COR-L47 (cell line): ENCODE data around the gene QRSL1.
"Not testable (repeated sequence)": the region's sequence is repeated elsewhere in the genome, so short reads cannot be mapped to it uniquely, and the experiment has no call there.

Experiments used
- DNase-seq: peaks from one replicate; lab custom pipeline; 2025; lab: John Stamatoyannopoulos, UW

Gene QRSL1

GRCh38 chr6:106626485-106626884, 2.9 kb upstream of the QRSL1 start:
- DNase-seq: no peak

DNA sequence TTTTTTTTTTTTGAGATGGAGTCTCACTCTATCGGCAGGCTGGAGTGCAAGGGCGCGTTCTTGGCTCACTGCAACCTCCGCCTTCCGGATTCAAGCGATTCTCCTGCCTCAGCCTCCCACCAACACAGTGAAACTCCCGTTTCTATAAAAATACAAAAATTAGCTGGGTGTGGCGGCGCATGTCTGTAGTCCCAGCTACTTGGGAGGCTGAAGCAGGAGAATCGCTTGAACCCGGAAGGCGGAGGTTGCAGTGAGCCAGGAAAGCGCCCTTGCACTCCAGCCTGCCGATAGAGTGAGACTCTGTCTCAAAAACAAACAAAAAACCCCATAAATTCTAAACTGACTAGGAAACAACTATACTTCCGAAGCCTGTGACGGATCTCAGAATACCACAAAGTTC, 1.6 kb upstream of the QRSL1 start:
- DNase-seq: not testable (repeated sequence)

- no peak for DNase-seq
Observed at GRCh38 chr6:106628658-106629102, 698 bp upstream of the QRSL1 start.

DNA sequence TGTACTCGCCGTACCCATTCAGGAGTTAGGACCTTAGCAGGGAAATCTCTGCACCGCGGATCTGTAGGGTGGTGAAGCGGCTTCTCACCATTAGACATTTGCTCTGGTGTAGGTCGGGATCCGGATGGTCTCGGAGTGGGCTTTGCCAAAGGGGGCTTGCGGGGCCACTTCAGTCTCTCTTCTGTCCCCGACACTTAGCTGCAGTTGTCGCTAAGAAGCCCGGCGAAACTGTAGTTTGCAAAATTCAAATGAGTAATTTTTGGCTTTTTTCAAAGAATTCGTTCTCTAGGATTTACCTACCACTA, 433 bp downstream of the QRSL1 start:
- no peak for DNase-seq

GRCh38 chr6:106630366-106630765, 988 bp downstream of the QRSL1 start:
- DNase-seq: no peak

DNA sequence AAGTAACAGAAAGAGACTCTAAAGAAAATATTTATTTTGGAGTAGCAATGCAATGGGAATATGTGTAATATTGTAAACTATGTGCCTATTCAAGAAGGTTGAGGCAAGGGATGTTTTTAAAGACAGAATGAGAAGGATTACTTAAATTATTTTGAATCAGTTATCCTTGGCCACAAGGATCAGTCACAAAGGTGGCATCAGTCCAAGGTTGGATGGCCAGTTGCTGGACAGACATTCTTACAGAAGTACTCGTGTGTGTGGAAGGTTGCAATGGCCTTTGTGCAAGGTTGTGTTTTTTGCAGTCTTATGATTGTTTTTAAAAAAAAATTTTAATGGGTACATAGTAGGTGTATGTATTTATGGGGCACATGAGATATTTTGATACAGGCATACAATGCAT, 2.0 kb downstream of the QRSL1 start:
- no peak for DNase-seq

- no peak for DNase-seq
Observed at GRCh38 chr6:106634565-106634964, 5.2 kb downstream of the QRSL1 start.

DNA sequence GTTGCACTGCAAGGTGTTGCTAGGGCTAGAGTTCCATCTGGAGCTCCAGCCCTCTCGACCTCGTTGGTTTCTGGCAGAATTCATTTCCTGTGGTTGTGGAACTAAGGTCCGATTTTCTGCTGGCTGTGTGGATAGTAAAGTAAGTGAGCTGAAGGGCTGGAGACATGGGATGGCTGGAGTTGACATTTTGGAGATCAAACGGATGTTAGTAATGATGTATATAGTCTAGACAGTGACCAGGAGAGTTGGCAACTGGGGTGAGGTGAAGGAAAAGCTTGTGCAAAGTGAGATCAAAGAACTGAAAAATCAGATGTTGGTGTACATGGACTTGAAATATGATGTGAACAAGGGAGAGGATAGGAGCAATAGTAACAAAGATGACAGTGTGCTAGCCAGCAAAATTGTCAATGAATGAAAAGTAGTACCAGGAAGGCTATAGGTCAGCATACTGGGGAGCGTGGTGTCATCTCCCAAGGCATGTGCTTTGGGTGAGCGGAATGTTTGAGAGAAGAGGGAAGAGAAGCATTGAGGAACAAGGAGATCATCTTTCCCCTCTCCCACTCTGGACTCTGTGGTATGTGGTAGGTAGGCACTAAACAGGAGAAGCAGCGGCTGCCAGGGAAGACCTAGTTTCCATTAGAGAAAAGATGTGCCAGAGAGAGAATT, 7.8 kb downstream of the QRSL1 start:
- no peak for DNase-seq

DNA sequence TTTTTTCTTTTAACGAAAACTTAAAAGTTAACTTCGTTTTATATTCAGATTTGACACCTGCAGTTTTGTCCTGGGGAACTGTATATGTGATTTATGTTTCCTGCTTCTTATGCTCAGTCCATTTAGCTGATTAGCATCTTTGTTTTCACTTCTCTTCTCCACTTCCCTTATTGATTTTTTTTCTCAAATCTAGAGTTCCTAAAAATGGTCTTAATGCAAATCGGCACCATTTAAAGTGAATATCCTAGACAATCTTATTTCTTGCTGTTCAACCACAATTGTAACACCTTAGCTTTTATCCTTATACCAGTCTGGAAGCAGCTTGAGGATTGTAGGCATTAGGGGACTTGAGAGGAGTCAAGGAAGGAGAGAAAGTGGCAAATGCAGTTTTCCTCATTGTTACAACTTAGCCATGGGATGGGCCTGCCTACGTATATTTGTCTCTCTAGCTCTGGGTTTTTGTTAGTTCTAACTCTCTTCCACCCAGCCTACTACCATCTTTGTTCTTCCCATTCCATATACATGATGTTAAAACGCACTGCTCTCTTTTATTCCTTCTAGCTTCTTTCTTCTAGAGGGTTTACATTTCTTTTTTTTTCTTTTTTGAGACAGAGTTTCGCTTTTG, 8.5 kb downstream of the QRSL1 start:
- DNase-seq: no peak

DNA sequence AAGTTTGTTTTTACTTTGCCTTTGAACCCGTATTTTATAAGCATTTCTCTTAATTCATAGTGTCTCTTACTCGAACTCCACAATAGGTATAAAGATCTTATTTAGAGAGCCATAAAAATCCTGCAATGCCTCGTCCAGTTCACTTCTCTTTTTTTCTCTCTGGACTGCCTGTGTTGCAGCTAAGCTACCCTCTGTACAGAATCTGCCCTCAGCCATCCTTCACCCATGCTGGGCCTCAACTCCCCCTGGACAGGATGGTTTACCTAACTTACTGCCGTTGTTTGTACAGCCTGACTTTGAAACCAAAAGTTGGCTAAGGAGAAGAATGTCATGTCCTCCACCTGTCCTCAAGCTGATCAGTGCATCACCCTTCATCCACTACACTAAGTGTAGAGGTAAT, 10.4 kb downstream of the QRSL1 start:
- DNase-seq: no peak

DNA sequence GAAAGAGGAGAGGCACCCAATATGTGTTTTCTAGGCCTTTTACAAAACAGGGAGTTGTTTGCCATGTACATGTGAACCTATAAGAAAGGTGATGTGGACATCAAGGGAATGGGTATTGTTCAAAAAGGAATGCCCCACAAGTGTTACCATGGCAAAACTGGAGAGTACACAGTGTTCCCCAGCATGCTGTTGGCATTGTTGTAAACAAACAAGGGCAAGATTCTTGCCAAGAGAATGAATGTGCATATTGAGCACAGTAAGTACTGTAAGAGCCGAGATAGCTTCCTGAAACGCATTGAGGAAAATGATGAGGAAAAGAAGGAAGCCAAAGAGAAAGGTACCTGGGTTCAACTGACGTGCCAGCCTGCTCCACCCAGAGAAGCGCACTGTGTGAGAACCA, 13.1 kb downstream of the QRSL1 start:
- DNase-seq: no peak

DNA sequence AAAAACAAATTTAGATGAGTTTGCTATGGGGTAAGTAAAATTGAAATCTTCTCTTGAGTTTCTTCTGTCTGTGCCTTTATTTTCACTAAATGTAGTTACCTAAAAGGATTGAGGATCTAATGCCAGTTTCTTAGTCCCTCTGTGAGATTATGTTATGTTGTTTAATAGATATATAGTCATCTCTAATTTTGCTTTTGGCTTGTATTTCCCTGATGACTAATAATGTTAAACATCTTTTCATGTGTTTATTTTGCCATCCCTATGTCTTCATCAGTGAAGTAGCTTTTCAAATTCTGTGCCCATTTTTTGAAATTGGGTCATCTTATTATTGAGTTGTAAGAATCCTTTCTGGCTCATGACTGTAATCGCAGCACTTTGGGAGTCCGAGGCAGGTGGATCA, 13.7 kb downstream of the QRSL1 start:
- DNase-seq: no peak

DNA sequence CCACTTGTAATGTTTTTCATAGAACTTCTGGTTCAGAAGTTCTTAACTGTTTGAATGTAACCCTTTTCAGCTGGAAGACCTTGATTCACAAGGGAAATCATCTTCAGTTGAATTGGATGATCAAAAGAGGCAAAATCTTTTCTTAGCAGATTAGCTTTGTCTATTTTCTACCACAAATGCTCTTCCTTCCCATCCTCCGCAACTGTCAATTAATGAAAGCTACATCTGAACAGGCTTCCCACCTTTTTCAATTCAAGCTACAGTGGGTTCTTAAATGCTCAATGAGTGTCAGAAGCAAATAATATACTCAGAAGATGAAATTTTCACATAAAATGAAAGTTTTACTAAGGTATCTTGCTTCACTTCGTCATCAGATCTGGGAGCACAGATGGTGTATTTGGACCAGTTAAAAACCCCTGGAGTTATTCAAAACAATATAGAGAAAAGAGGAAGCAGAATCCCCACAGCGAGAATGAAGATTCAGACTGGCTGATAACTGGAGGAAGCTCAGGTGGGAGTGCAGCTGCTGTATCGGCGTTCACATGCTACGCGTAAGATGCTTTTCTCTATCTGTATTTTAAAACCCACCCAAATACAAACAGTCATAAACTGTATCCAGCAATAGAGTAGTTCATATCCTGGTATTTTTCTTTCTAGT, 19.4 kb downstream of the QRSL1 start:
- no peak for DNase-seq

- DNase-seq: no peak
Observed at GRCh38 chr6:106658469-106658868, 29.1 kb downstream of the QRSL1 start.

DNA sequence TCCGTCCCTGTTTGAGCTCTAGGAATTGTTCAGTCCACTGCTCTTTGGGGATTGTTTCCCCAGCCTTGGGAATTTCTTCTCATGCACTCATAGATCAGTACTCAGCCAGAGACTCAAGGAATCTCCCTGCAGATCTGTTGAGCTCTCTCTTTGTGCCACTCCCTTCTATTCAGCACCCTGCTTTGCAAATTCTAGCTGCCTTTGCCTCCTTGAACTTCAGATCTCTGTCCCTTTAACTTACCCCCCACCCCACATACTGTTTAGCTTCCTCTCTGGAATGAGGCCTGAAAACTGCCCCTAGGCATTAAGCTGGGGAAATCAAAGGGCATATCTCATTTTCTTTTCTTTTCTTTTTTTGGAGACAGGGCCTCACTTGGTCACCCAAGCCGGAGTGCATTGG, 30.5 kb downstream of the QRSL1 start:
- no peak for DNase-seq

- no peak for DNase-seq
Observed at GRCh38 chr6:106662458-106662857, 33.1 kb downstream of the QRSL1 start.

GRCh38 chr6:106666282-106667021, 37.1 kb downstream of the QRSL1 start:
- no peak for DNase-seq

DNA sequence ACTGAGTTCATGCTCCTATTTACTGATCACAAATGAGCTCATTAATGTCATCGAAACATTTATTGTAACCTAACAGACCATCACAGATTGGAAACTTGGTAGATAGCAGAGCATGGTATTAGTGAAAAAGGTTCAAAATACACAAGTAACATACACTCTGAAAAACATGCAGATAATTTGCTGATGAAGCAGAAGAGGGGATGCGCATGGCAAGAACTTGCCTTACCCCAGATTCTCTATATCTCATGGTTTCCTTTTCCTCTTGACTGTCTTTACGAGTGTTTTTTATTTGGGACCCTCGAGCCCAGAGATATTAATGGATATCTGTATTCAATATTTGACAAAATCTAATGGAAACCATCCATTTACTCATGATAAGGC, 37.6 kb downstream of the QRSL1 start:
- DNase-seq: no peak

GRCh38 chr6:106670236-106670635, 40.9 kb downstream of the QRSL1 start:
- DNase-seq: no peak

GRCh38 chr6:106671651-106672050, 42.3 kb downstream of the QRSL1 start:
- DNase-seq: no peak

GRCh38 chr6:106674541-106675229, 45.3 kb downstream of the QRSL1 start:
- no peak for DNase-seq

DNA sequence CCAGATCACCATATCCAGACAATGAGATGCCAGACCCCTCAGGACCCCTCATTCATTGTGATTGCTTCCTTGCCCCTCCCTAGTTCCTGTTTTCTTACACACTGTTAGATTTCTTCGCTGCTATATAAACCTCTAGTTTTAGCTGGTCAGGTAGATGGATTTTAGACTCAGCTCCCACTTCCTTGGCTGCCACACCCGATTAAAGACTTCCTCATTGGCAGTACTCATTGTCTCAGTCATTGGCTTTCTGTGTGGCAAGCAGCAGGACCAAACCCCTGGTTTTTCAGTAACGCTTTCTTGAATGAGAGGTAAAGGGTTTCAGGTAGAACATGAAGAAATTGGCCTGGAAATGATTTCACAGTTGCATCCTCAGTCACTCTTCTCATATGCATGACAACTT, 47.9 kb downstream of the QRSL1 start:
- DNase-seq: no peak
